Non-pigmented ciliary epithelial cell (primary cell): ENCODE data around the gene LAMA2.

Source experiments
- DNase-seq: peaks from one replicate; pipeline ENCODE4 v3.0.0-alpha.2; 2010; ENCODE audit warnings: low read depth

Gene LAMA2

DNA sequence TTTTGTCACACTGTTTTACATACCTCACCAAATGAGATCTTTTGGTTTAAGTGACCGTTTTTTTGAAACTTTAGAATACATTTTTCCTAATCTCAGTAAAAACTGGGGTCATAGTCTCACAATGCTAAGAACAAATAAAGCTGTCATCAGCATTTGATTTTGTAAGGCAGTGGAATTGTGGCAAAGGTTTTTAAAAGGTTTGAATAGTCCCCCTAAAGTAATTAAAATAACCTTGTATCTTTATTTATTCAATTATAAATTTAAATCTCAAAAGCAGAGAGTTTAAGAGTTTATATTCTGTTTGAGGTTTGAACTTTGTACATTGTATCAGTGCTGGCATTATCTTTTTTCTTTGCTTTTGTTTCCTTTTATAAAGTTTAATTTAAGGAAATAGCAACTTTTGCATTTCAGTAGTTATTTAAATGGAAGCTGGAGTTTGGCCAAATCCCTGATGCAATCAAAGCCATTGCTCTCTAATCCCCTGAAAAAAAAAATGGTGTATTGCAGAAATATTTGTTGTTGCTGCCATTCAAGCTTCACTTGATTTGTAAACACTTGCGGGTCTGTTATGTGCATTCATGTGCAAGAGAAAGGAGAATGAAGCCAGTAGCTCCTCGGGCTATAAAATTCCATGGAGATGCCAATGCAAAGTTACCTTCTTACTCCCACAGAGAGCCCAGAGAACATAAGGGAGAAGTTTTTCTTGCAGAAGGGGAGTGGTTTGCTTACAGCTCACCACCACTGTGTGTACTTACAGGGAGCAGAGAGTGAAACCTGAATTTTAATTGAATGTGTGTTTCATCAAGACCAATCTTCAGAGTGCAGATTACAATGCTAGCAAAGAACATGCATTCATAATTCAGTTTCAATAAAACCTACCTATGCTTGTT, 435.2 kb downstream of the LAMA2 start:
- peak; percentile 34 for DNase-seq

DNA sequence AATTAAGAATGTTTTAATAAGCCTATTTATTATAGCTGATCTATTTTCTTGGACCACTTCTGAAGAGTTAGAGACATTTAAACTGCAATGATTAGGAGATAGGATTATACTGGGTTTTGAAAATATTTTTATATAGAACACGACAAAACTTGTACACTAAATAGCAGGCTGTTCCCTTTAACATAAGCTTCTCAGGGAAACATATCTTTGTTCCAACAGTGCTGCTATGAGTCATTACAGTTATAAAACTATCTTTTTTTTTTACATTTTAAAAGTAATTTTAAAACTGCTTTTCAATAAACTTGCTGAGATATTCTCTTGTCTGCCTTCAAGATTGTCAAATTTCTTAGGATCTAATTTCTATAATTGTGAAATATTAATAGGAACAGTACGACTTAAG, 438.0 kb downstream of the LAMA2 start:
- no peak for DNase-seq

DNA sequence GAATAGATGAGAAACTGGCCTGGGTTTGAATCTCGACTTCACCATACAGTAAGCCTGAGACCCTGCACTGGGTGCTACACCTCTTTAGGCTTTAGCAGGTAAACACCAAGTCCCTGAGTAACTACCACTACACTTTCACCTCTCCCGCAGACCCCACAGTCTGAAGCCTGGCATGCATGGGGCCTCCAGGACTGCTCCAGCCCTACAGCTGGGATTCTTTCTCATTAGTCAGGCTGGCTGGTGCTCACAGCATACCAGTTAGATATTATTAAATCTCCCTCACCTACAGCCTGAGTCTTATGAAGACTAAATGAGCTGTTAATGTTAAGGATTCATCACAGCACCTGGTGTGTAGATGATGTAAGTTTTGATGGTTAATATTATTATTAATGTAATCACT, 438.4 kb downstream of the LAMA2 start:
- DNase-seq = no peak

DNA sequence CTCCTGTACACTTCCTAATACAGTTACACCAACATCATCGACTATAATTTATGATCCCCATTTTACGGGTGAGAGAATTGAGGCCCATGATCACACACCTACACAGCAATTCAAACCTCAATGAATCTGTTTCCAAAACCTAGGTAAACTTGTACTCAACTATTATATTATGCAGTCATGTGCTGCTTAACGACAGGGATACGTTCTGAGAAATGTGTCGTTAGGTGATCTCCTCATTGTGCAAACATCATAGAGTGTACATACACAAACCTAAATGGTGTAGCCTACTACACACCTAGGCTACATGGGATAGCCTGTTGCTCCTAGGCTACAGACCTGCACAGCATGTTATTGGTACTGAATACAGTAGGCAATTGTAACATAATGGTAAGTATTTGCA, 441.4 kb downstream of the LAMA2 start:
- no peak for DNase-seq

DNA sequence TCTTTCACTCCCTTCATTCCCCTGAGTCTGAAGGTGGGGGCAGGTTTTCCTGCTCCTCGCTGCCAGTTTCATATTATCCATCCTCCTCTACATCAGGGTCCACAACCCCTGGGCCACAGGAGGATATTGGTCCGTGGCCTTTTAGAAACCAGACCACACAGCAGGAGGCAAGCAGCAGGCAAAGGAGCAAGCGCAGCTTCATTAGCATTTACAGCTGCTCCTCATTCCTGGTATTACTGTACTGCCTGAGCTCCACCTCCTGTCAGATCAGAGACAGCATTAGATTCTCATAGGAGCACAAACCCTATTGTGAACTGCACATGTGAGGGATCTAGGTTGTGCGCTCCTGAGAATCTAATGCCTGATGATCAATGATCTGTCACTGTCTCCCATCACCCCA, 446.7 kb downstream of the LAMA2 start:
- no peak for DNase-seq

DNA sequence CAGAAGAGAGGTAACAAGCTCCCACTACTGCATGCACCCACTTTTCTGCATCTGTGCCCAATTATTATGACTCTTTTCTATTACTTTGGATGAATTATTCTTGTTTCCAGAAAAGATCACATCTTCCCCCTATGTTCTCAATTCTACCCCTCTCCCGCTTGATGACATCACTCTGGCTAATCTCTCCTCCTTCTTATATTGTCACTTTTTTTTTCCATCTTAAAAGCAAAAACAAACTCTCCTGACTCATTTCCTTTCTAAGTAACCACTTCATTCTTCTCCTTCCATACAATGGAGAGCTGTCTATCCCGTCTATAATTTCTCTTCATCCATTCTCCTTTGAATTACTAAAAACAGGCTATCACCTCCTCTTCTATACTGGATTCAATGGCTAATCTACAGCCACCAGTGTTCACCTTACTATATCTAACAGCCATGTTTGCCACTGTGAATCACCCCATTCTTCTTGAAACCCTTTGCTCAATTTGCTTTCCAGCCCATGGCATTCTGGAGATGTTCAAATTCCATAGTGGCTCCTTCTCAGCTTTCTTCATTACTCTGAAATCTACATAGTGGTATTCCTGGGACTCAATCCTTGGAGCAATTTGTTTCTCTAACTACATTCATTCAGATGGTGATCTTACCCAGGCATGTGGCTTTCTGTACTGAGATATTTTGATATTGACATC, 448.7 kb downstream of the LAMA2 start:
- peak; percentile 49 for DNase-seq

DNA sequence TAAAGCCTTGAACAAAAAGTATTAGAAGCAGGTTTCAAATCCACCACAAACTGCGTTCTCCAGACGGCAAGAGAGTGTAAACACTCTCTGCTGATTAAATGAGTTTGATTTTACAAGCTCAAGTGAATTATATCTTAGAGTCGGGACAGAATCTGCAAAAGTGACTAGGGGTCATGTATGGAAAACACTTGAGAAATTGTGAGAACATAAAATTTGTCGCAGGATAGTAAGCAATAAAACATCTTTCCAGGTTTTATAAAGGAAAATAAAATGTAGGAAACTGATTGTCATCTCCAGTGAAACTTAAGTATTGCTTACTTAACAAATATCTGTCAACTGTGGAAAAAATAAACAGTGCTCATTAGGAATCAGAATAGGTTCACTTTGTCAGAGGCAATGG, 452.9 kb downstream of the LAMA2 start:
- DNase-seq = no peak

DNA sequence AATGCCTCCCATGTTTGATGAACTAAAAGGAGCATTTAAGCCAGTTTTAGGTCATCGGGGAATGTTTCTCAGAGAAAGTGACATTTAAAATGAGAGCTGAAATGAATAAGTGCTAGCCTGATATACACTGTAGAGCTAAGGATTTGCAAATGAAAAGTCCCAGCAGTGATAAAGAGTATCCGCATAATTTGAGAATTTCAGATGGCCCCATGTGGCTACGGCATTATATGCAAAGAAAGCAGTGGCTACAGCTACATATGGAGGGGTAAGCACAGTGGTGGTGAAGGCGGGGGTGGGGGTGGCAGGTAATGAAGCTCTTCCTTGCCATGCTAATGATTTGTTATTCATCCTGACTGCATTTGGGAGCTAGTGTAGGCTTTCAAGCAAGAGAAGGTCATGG, 455.7 kb downstream of the LAMA2 start:
- DNase-seq = no peak

DNA sequence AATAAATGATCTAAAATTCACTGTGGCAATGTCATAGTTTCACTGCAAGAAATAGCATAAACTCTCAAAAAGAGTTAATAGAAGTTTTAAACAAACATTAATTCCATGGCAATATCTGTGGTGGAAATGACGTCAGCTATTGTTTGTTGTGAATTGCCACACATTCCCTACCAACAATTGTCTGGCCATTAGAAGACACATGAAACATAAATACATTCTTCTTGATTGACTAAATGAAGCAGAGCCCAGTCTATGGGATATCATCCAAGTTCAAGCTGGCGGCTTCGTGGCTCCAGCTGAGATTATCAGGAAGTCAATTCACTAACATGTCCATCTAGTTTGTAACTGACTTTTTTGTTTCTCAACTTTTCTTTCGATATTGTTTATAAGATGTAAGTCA, 458.0 kb downstream of the LAMA2 start:
- peak; percentile 89 for DNase-seq

DNA sequence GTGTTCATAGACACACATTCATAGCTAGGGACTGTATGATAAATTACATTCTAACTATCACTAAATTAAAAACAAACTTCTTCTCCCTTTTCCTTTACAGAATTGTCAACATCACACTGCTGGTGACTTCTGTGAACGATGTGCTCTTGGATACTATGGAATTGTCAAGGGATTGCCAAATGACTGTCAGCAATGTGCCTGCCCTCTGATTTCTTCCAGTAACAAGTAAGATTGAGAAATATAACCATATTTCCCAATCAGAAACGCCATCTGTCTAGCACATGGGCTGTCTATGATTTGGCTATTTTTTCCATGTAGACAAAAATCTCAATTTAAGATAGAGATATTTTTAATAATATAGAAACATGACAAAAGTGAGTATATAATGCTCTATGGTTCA, 459.3 kb downstream of the LAMA2 start:
- no peak for DNase-seq

DNA sequence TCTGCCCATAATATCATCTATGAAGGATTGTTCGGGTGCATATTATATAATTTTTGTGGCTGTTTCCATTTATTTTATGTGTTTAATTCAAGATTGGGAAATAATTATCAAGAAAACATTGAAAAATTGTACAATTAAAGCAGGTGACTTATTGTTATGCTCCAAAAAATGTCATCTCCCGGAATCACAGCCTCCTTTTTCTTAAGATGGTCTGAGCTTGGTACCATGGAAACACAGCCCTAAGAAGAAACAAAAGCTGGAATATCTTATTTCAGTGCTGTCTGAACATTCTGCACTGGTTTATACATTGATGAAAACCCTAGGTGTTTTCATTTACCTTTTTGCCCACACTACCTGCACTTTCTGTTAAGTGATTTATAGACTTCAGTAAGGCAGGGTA, 459.9 kb downstream of the LAMA2 start:
- no peak for DNase-seq

DNA sequence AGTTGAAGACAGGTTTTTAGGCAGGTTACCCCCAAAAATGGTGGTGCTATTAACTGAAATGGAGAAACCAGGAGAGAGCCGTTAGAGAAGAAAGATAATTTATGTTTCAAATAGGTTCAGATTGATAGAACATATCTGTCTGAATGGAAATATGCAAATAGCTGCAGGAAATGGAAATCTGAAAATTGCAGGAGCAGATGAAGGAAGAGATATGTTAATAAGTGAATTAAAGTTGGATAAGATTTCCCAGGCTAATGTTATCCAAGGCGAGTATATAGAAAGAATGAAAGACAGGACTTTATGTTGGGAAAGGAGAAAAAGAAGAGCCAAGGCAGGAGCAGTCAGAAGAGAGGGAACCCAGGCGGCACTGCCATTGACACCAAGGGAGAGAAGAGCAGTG, 461.4 kb downstream of the LAMA2 start:
- DNase-seq = no peak

DNA sequence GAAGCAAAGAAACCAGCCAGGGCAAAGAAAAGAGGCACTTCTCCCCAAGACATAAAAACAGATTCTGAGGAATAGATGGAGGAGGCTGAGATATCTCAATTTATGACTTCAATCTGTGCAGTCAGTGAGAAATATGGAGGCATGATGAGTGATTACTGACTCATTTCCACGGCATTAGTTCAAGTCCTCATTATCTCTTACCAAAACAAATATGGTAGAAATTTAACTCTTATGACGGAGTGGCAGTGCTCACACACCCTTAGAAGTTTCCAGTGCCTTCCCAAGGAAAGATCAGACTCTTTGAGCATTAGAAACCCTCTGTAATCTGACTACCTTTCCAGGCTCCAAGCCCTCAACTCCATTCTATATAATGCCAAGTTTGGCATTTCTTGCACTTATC, 463.0 kb downstream of the LAMA2 start:
- peak; percentile 70 for DNase-seq

DNA sequence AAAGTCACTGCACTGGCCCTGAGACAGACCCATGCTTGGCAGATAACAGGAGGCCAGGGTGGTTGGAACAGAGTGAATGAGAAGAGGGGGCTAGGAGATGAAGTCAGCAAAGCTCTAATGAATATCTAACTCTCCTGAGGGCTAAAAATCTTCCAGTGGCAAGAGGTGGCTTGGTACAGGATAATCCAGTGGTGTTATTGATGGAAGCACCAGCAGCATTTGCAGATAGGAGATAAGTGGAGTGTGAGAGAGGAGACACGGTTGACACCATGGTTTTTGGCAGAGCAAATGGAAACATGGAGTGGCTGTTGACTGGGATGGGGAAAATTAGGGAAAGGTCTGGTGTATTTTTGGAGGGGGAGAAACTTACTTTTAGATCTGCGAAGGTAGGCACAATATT, 464.0 kb downstream of the LAMA2 start:
- no peak for DNase-seq

DNA sequence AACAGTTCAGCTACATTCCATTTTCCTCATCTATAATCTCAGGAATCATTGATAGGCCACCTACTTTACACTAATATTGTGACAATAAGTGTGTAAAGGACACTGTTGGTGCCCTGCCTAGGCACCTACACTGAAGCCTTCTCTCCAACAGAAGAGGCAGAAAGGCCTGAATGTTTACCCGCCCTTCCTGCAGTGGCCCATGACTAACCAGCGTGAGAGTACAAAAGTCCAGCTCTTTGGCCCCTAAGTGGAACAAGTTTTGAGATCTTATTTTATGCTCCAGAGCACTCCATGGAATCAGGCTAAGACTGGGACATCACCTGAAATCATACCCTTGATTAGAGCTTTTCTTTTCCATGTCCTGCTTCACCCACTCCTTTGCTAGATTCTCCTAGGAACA, 467.3 kb downstream of the LAMA2 start:
- DNase-seq = no peak

DNA sequence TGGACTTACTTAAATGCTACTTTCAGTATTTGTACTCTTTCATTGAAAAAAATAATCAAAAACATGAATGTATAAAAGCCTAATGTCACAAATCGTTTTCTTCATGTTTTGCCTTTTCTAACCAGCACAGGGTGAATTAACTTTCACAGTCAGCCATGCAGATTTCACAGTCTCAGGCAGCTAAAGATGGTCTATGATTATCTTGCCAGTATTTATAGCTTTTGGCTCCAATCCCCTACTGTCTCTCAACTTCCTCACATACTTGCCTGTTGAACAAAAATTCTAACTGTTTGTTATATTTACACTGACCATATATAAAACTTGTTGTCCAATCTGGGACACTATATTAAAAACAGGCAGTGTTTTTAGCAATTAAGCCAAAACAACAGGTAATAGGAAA, 468.9 kb downstream of the LAMA2 start:
- no peak for DNase-seq

DNA sequence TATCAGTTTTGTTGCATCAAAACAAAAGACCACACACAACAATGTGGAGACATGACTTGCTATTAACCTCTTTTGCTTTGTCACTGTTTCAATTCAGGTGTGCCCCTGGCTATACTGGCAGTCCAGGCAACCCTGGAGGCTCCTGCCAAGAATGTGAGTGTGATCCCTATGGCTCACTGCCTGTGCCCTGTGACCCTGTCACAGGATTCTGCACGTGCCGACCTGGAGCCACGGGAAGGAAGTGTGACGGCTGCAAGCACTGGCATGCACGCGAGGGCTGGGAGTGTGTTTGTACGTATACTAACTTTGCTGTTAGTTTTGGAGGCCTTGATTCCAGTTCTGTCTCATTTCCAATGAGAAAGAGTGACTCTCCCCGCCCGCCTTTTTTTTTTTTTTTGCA, 470.1 kb downstream of the LAMA2 start:
- DNase-seq = no peak

DNA sequence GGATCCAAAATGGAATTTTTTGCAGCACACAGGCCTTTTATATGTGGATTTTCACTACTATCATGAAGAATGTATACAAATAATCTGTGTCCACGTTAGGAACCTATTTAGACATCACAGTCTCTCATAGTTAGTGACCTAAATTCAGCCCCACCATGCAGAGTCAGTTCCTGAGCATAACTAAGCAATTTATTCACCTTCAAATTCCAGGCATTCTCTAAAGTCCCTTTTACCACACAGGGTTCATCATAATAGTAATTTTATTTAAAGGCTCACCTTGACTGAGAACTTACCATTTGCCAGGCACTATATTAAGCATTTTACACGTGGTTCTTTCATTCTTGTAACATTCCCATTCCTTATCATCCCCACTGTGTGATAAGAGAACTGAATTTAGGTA, 473.2 kb downstream of the LAMA2 start:
- no peak for DNase-seq

DNA sequence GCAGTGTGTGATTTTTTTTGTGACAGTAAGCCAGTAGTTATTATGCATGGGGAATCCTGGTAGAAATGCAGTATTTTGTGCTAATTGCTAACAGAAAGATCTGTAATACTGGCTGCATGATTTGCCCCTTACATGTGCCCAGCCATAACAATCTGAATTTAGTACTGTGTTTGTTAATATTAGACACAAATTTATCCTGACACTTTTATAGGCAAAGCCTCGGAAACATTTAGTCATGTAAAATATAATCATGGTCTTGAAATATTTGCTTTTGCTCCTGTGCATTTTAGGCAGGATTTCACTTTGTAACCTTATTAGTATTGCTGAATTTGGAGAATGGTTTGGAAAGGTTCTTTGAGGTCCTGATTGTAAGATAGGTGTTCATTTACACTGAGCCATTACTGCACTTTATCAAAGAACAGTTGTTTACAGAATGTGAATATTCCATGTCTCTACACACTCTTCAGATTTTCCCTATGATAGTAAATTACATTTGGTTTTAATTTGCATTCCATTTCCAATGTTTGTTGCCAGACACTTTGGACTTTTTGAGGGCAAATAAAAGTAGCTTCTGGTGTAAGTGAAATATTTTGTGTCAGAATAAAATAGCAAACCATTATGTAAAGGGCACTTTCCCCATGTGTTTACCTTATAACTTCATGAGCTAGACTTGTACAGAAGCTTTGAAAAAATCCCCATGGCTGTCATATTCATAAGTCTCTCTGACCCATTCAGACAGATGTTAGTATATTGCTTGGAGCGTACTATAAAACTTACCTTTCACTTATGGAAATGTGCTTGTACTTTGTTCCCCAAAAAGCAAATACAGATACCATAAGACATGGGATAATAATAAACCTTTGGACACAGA, 477.1 kb downstream of the LAMA2 start:
- DNase-seq = no peak

DNA sequence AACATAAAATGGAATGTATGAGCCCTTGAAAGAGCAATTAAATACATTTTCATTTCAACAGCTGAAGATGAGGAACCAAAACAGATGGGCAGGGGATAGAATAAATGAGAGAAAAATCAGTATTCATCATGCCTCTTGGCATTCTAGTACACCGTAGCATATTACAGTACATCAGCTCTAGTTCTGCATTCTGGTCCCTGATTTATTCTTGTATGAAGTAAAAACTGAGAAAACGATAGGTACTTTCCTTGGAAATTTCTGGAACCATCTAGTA, 477.7 kb downstream of the LAMA2 start:
- no peak for DNase-seq

DNA sequence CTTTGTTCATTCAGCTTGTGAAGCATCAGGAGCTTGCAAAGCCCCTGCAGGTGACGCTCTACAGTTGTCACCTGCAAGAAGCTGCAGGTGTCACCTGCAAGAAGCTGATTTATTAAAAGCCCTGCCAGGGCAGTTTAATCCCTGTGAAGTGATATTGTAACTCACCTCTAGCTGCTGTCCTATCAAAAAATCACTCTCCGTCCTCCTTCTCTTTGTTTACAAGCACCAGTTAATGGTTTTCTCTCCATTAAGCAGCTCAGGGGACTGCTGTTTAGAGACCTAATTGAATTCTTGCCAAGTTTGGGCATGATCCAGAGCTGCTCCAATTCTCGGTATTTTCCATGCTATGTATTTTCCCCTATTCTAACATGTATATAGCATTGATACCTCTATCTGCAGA, 481.1 kb downstream of the LAMA2 start:
- no peak for DNase-seq

DNA sequence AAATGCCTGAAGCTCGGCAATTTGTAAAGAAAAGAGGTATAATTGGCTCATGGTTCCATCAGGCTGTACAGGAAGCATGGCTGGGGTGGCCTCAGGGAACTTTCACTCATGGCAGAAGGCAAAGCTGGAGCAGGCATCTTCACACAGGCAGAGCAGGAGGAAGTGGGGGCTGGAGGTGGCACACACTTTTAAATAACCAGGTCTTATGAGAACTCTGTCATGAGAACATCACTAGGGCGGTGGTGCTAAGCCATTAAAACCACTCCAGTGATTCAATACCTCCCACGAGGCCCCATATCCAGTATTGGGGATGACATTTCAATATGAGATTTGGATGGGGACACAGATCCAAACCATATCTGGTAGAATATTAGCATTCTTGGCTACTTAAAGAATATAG, 481.8 kb downstream of the LAMA2 start:
- DNase-seq = no peak

DNA sequence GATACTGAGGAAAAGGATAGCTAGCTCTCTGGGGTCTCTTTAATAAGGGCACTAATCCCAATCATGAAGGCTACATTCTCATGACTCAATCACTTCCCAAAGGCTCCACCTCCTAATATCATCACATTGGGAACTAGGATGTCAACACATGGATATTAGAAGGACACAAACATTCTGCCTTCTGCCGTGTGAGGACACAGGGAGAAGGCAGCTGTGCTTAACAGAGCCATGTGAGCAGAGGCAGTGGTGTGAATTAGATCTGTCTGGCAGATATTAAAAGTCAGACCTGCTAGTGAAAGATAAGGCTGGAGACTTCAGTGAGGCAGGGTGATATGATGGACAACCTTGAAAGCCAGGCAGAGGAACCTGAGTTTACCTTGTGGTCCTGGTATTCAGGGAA, 485.1 kb downstream of the LAMA2 start:
- DNase-seq = no peak
